Stimulated activated CD4-positive, alpha-beta T cell treated with anti-CD3 and anti-CD28 coated beads, Interleukin-2, amount 100 ng/mL, for 24 hours (primary cell): ENCODE results near the gene UTP14A.
A peak's percentile ranks its signal among the peaks of the same experiment; 100 is the strongest.
"Not testable (repeated sequence)": the region's sequence is repeated elsewhere in the genome, so short reads cannot be mapped to it uniquely, and the experiment has no call there.

Experiments
- DNase-seq, 2 donors: peaks; one replicate each; pipeline ENCODE4 v3.0.0-alpha.2; 2020

The UTP14A gene, protein sequence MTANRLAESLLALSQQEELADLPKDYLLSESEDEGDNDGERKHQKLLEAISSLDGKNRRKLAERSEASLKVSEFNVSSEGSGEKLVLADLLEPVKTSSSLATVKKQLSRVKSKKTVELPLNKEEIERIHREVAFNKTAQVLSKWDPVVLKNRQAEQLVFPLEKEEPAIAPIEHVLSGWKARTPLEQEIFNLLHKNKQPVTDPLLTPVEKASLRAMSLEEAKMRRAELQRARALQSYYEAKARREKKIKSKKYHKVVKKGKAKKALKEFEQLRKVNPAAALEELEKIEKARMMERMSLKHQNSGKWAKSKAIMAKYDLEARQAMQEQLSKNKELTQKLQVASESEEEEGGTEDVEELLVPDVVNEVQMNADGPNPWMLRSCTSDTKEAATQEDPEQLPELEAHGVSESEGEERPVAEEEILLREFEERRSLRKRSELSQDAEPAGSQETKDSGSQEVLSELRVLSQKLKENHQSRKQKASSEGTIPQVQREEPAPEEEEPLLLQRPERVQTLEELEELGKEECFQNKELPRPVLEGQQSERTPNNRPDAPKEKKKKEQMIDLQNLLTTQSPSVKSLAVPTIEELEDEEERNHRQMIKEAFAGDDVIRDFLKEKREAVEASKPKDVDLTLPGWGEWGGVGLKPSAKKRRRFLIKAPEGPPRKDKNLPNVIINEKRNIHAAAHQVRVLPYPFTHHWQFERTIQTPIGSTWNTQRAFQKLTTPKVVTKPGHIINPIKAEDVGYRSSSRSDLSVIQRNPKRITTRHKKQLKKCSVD

DNA sequence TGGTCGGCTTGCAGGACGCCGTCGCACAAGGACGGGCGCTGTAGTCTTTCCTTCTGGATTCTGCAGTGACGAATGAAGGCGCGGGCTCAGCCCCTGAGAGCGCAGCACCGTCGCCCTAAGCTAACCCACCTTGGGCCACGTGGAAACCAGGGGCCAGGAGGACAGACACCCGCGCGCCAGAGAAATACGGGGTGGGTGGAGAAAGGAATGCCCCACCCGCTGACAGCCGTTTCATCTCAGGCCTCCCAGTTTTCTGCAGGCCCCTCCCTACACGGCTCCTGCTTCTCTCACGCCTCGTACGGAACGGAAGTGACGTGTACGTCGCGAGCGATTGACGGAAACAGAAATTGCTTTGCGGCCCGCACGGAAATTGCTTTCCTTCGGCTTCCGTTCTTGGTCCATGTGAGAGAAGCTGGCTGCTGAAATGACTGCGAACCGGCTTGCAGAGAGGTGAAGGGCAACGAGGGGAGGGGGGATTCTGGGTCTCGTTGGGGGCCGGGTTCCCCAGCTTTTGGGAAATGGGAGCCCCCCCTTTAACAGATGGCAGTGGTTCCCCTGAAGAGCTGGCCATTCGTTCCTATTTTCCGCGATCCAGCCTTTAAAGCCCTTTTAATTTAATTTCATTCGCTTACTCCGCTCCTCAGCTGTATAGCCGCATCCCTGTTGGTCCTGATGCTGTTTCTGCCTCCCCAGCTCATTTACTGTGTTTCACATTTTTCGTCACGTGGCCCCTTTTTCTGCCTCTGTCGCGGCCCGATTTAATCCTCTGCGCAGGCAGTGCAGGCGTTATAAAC is at the start of gene UTP14A:
TSS of gene UTP14A (plus strand) at position 378 of the 794 bp plus-strand sequence. CDS start at position 425, 47 bp downstream.
- DNase-seq: peak; percentile 81 to 85

DNA sequence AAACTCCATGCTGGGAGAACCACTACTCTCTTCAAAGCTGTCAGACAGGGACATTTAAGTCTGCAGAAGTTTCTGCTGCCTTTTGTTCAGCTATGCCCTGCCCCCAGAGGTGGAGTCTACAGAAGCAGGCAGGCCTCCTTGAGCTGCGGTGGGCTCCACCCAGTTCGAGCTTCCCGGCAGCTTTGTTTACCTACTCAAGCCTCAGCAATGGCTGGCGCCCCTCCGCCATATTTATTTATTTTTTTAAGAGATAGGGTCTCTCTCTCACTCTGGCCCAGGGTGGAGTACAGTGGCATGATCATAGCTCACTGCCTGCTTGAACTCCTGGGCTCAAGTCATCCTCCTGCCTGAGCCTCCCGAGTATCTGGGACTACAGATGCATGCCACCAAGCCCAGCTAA is 46.8 kb upstream of the UTP14A start:
- DNase-seq: not testable (repeated sequence)

DNA sequence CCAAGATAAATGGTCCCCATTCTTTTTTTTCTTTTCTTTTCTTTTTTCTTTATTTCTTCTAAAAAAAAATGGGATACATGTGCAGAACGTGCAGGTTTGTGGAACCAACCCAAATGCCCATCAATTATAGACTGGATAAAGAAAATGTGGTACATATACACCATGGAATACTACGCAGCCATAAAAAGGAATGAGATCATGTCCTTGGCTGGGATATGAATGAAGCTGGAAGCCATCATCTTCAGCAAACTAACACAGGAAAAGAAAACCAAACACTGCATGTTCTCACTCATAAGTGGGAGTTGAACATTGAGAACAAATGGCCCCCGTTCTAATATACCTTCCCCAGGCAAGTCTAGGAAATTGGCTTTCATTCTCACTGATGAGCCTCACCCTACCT is 39.6 kb upstream of the UTP14A start:
- DNase-seq: not testable (repeated sequence)

DNA sequence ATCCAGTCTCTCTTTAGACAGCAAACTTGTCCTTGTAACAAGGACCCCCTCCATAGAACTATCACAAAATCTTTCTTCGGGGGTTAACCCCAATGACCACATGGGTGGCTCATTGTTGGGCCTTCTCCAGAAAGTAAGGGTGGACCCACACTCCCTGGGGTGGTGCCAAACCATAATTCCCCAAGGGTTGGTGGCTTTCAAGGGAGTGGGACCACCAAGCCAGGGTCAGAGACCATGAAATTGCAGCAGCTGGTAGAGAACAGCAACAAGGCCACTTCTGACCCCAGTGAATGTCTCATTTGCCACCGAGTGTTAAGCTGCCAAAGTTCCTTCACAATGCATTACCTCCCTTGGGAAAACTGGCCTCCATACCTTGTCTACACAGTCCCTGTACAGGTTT is 33.4 kb upstream of the UTP14A start:
- no peak for DNase-seq

DNA sequence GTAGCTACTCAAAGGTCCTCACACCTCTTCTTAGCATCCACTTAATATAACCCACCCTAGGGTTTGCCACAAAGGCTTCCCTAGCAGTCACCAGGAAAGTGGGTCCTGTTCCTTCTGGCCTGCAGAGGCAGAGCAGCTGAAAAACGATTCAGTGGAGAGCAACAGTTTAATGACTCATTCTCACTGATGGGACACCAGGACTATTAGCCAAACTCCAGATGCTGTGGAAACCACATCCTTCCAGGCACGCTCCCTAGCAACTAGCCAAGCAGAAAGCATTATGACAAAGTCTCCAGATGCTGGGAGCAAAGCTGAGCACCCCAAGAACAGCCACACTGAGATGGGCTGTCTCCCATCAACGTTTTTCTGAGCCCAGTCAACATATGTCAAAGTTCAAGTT is 30.3 kb upstream of the UTP14A start:
- no peak for DNase-seq

DNA sequence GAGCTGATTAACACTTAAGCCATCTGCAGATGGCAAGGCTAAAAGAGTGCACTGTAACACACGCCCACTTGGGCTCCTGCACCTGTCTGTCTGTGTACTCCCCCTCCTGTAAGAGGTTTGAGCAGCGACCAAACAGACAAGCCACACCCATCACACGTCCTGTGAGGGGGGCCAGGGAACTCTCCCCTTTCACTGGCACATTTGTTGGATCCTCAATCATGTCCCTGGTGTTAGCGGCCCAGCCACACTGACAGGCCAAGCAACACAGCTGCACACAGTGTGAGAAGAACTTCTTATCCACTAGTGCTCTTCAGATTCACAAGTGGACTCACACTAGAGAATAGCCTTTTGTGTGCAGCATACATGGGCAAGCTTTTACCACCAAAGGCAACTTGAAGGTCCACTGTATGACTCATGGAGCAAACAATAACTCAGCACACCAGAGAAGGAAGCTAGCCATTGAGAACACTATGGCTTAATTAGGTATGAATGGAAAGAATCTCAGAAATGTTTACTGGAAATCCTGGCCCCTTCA is 29.1 kb upstream of the UTP14A start:
- DNase-seq: no peak

DNA sequence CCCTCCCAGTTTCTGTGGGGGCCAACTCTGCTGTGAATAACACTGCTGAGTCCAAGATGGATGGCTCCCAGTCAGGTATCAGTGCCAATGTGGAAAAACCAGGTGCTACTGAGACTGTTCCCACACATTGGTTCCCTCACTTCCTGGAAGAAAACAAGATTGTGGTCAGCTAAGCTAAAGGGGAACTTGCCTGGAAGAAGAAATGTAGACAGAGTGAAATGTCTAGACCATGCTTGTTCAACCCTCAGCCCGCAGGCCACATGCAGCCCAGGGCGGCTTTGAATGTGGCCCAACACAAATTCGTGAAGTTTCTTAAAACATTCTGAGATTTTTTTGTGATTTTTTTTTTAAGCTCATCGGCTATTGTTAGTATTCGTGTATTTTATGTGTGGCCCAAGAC is 28.6 kb upstream of the UTP14A start:
- DNase-seq: no peak

DNA sequence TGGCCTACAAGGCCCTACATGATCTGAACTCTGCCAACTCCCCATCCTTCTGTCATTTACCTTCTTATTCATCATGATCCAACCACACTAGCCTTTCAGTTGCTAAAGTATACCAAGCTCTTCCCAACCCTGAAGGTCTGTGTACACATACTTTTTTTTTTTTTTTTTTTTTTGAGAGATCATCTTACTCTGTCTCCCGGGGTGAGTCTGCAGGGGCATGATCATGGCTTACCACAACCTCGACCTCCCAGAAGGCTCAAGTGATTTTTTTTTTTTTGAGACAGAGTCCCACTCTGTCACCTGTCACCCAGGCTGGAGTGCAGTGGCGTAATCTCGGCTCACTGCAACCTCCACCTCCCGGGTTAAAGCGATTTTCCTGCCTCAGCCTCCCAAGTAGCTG is 5.9 kb upstream of the UTP14A start:
- no peak for DNase-seq

DNA sequence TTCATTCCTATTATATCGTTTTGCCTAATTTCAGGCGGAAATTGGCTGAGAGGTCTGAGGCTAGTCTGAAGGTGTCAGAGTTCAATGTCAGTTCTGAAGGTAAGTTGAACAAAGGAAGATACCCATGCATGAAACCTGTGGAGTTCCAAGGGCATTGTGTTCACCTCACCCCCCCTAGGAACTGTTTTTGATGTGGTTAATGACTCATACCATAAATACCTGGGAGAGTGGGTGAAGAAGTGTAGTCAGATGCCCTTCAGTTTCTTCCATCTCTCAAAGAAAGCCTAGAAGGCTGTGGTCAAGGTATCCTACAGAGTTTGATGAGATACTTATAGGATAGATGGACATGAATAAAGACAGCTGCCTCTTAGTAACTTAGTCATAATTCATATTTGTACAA is 2.7 kb downstream of the UTP14A start:
- DNase-seq: no peak

DNA sequence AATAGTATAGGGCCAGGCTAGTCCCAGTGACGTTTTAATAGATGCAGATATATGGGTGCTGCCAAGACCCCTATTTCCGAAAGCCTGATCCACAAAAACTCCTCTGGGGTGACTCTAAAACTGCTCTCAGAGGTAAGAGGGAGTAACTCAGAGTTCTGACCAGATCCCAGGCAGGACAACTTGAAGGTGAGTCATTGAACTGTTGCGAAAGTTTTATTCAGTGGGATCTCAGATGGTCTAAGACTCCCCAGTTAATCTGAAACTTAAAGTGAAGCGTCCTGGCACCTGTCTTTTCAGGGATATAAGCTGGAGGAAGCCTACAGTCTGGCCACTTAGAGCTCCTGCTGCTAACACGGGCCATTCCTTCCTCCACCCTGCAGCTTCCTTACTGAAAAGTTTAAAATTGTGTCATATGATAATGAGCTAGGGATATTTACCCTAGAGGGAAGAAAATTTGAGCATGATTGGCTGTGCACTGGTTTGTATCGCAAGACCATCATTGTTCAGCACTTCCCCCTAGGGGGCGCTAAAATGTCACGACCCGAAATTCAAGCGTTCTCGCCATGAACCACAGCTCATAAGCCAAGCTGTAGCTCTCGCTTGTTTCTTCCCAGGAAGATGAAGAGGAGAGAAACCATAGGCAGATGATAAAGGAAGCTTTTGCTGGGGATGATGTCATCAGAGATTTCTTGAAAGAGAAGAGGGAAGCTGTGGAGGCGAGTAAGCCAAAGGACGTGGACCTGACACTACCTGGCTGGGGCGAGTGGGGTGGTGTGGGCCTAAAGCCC is 19.5 kb downstream of the UTP14A start:
- DNase-seq: peak; percentile 58 to 69

DNA sequence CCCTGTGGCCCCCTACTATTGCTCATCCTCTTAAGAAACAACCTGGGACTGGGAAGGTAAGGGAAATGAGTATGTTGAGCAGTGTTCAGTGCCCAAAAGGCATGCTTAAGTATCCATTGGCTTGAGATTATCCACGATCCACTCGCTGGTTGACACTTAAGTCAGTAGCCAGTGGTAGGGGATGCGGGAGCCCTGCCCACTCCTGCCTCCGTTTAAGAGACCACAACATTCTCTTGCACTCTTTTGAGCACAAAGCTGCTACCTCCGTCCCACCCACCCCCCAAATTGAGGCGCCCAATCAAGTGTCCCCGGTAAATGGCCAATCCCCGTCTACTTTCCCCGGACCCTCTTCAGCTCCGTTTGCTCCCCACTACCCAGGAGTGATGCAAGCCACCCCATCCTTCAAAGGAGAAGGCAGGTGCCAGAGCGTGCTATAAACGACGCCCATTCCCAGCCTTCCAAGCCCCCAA is 25.0 kb downstream of the UTP14A start:
- no peak for DNase-seq

DNA sequence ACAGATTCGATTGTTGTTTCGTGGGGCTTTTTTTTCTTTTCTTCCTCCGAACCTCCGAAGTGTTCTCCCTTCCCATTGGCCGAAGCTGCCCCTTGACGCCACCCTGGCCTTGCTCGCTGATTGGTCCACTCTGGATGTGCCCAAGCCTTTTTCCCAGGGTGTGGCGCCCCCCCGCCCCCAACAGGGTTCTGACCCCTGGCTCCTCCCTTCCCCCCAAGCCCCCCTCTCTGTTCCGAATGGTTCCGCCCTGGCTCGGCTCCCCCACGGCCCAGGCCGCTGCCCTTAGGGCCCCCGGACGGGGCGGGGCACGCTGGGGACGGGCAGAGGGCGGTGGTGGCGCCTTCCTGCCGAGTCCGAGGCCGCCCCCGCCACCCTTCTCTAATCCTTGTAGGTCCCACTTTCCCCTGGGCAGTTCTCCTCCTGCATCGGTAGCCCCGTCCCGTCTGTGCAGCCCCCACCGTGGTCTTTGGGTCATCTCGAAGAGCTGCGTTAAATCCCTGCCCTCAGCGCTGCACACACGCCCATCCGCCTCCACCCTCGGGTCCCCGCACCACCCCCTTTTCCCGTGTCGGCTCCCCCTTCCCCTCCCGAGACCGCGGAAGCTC is 25.5 kb downstream of the UTP14A start:
- peak; percentile 48 to 63 for DNase-seq

DNA sequence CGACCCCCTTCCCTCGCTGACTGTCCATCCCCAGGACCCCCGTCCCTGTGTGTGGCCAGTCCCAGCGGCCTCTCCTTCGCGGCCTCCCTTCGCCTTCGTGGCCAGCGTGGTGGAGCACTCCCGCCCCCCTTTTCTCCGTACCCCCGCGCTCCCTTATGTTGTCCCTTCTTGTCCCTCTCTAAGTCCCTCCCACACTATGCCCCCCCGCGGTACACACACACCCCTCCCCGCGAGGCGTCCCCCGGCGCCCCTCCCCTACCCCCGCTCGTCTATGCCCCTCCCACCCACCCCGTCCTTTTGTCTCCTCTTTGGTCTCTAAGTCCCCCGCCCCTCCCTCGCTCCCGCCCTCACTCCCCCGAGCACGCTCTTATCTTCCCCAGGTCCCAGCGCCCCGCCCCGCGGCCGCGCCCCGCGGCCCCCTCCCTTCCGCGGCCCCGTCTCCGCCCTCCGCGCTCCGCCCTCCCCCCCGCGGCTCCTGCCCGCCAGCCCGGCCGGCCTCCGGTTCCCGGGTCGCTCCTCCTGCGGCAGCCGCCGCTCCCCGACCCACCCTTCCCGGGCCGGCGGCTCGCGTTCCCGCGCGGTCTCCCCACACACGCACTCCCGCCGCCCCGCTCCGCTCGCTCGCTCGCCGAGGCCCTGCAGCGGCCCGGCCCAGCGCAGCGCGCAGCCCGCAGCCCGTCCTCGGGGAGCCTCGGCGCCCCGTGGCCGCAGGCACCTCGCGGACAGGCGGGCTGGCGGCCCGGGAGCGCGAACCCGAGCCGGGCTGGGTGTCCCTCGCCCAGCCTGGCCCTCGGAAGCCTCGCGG is 26.3 kb downstream of the UTP14A start:
- DNase-seq: peak; percentile 71 to 78

DNA sequence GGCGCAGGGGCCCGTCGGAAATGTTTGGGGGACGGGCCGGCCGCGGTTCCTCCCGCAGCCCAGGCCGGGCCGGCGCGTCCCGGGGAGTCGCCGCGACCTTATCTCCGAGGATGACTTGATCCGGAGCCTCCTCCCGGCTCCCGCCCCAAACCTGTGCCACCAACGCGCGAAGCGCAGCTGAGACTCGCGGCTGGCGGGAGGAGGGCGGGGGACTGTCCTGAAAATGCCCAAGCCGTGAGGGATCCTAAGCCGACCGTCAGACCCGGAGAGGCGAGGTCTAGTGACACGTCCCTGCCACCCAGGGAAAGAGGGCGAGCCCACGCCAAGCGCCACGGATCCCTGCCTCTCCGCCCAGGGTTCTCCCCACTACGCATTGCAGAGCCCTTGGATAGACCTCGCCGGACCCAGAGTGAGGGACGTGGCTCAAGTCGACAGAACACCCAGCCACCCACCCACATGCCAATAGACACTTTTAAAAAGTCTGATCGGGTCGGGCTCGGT is 26.9 kb downstream of the UTP14A start:
- DNase-seq: peak in 1 of 2 donors; percentile 20

DNA sequence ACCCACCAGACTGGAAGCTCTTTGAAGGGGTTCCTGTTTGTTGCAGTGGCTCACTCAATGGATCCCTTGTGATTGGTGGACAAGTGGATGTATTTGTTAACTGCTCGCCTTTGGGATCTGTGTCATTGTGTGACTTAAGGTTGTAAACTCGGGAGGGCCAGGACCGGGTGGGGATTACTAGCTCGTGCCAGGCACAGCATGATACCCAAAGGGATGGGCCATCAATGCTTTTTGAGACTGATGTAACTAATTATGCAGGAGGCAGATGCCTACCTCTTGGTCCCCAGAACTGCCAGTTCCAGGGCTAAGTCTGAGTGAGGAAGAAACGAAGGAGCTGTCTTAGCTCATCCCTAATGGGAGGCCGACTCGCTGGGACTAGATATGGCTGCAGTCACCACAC is 27.7 kb downstream of the UTP14A start:
- no peak for DNase-seq

DNA sequence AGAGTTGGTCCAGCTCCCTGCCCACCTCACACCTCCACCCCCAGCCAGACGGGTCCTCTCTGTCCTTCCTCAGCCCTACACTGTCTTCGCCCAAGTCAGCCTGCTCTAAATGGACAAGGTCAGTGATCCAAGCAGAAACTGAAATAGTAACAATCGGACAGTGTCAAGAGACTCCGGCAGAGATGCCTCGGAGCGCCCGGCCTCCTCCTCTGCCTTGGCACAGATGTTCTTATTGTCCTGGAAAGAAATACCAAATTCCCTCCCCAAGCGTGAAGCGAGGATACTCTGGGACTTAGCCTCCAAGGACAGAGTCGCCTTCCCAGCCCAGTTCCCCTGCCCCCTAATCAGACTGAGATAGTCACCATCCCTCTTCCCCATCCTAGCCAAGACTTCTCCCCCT is 28.5 kb downstream of the UTP14A start:
- no peak for DNase-seq

DNA sequence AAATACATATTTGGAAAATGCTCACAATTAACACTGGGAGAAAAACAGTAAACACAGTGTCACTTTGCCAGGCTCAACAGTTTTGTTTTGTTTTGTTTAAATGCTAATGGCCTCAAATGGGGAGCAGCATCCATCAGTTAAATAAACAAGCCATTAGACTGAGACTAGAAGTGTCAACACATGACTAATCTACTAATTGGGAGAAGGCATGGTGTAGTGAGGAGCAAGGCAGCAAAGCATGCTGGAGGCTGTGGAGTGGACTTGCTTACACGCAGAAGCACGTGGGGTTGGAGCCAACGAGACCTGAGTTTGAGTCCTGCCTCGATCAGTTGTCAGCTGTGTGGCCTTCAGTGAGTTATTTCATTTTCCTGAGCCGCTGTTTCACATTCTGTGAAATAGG is 29.0 kb downstream of the UTP14A start:
- no peak for DNase-seq

DNA sequence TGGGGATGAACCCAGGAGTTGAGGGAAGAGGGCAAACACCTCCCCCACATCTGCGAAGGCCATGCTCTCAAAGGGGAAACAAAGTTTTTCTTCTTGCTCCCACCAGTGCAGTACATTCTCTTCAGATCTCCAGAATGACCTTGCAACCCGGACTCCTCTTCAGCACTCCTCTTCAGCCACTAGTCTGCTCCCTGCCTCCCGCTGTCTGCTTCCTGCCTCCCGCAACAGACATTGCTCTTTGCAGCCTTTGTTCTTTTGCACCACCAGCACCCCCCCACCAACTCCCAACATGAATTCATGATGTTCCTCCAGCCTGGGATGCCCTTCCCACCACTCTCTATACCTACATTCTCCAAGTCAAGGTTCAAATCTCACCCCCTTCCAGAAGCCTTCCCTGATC is 32.1 kb downstream of the UTP14A start:
- no peak for DNase-seq

DNA sequence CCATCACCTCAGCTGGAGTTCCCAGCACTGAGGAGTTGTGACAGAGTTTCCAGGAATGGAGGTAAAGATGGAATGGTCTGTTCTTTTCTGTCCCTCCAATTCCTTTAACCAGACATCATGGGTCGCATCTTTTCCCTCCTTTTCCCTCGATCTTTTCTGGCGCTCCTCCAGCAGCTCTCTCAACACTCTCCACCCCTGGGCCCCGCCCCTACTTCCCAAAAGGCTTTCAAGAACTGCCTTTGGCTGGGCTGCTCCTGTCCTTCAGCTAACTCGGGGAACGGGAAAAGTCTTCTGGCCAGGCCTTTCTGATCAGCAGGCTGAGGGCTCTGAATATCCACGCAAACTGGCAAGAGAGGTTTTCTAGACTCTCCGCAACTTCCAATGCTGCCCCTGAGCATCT is 34.0 kb downstream of the UTP14A start:
- DNase-seq: no peak

DNA sequence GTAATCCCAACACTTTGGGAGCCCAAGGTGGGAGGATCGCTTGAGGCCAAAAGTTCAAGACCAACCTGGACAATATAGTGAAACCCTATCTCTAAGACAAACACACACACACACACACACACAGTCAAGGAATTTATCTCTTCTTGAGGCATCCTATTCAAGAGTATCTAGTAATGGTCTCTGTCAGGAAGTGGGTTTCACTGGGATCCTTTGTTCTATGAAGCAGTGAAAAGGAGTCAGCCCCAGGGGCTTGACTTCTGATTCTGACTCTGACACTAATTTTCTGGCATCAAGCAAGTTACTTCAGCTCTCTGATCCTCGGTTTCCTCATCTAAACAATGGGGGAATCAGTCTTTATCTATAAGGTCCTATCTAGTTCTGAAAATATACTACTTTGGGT is 34.8 kb downstream of the UTP14A start:
- no peak for DNase-seq

DNA sequence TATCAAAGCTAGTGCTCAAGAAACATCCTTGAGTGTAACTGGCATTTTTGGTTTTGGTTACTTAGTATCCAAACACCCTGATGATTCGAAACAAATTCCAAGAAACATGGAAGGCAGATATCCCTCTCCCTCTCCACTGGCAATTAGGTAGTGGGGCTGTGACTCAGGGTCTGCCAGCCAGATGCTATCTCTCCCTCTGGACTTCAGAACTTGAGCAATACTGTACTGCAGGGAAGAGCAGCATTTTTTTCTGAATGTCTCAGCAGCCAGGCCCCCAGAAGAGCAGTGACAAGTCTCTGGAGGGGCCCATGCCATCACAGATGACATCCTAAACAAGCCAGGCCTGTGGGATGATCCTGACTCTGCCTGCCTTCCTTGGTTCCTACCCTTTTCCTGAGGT is 39.2 kb downstream of the UTP14A start:
- no peak for DNase-seq
